Lower leg skin (tissue), 3 donors: ENCODE data around the gene CDX1.

Source experiments
- POLR2A ChIP-seq, 2 donors: fragments of 450-650 bp; IDR thresholded peaks; one replicate each; pipeline ENCODE4 v1.6.1; 2016 to 2017; ENCODE audit warnings: antibody characterized with exemption in 2 of 2, mild to moderate bottlenecking in 1 of 2, moderate library complexity in 1 of 2
- TF ChIP-seq, protein P1 (sequence below), 3 donors: fragments of 450-650 bp; IDR thresholded peaks; one replicate each; pipeline ENCODE4 v1.5.1; 2016; ENCODE audit warnings: antibody characterized with exemption in 3 of 3, mild to moderate bottlenecking in 3 of 3, moderate library complexity in 2 of 3

DNA sequence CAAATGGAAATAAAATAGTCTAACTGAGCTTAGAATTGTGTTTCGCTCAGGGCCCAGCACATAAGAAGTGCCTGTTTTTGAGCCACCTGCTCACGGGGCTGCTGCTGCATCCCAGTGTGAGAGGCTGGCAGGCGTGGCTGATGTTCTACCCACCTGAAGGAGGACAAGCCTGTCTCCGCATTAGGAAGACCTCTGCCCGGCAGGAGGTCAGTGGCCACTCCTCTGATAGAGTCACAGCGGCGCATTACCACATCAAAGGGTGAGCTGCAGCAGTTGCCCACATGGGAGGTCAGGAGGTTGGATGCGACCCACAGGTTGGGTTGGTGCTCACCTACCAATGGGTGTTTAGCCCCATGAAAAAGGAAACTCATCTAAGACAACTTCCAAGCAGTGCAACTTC is 19.6 kb downstream of the CDX1 start:
- TF ChIP-seq, protein P1, sequence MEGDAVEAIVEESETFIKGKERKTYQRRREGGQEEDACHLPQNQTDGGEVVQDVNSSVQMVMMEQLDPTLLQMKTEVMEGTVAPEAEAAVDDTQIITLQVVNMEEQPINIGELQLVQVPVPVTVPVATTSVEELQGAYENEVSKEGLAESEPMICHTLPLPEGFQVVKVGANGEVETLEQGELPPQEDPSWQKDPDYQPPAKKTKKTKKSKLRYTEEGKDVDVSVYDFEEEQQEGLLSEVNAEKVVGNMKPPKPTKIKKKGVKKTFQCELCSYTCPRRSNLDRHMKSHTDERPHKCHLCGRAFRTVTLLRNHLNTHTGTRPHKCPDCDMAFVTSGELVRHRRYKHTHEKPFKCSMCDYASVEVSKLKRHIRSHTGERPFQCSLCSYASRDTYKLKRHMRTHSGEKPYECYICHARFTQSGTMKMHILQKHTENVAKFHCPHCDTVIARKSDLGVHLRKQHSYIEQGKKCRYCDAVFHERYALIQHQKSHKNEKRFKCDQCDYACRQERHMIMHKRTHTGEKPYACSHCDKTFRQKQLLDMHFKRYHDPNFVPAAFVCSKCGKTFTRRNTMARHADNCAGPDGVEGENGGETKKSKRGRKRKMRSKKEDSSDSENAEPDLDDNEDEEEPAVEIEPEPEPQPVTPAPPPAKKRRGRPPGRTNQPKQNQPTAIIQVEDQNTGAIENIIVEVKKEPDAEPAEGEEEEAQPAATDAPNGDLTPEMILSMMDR (IDR thresholded peaks at IDR 0.05), result no peak
- TF ChIP-seq POLR2A (IDR thresholded peaks at IDR 0.05), result no peak
